ENCODE results near the gene RFWD3. TPM values are rescaled to one million over a fixed set of nuclear protein-coding genes. Genes with fewer than 3 reads are reported as not detected.

Gene RFWD3
- total RNA-seq, 4 donors from 2014 or later = 6.8 to 13.3 (median 10.1) TPM

DNA sequence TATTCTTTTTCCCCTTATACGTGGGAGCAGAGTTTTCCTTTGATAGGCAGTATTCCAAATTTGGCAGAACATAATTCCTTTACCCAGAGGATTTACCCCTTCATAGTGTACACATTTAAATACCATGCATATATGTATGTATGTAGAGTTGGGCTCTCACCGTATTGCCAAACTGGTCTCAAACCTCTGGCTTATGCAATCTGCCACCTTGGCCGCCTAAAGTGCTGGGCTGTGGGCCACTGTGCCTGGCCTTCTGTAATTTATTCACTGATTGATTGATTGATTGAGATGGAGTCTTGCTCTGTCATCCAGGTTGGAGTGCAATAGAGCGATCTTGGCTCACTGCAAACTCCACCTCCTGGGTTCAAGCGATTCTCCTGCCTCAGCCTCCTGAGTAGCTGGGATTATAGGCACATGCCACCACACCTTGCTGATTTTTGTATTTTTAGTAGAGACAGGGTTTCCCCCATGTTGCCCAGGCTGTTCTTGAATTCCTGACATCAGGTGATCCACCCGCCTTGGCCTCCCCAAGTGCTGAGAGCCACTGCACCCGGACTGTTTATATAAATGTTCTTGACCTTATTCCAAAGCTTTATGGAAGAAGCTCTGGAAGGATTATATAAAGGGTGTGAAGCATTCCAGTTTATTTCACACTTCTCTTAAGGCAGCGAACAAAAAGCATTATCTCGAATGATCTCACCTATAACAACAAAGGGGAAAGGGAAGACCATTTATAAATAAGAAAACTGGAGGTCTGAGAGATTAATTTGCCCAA is 74.6 kb downstream of the RFWD3 start:
- intact Hi-C loops (cut with DNase I) = no loop called here
- TF ChIP-seq POLR2AphosphoS5 (IDR thresholded peaks at IDR 0.05) = no peak
- TF ChIP-seq POLR2A (IDR thresholded peaks at IDR 0.05; ENCODE audit: low read depth) = no peak
- TF ChIP-seq, protein P1, sequence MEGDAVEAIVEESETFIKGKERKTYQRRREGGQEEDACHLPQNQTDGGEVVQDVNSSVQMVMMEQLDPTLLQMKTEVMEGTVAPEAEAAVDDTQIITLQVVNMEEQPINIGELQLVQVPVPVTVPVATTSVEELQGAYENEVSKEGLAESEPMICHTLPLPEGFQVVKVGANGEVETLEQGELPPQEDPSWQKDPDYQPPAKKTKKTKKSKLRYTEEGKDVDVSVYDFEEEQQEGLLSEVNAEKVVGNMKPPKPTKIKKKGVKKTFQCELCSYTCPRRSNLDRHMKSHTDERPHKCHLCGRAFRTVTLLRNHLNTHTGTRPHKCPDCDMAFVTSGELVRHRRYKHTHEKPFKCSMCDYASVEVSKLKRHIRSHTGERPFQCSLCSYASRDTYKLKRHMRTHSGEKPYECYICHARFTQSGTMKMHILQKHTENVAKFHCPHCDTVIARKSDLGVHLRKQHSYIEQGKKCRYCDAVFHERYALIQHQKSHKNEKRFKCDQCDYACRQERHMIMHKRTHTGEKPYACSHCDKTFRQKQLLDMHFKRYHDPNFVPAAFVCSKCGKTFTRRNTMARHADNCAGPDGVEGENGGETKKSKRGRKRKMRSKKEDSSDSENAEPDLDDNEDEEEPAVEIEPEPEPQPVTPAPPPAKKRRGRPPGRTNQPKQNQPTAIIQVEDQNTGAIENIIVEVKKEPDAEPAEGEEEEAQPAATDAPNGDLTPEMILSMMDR (IDR thresholded peaks at IDR 0.05) = no peak
- TF ChIP-seq EP300 (IDR thresholded peaks at IDR 0.05) = no peak
- no peak for DNase-seq (ENCODE audit: extremely low spot score)
- WGBS = 63% methylated on average over 9 of the region's 9 CpGs
- Histone ChIP-seq H3K36me3 (peaks cover 0 to 10% (median 3%) of the 10 kb centered on the region in 4 donors), H3K4me3 (no peak overlapping the region), H3K4me1 (peaks cover 7 to 38% (median 25%) of the 10 kb centered on the region in 4 donors), H3K27me3 (no peaks in the 10 kb centered on the region), H3K27ac (replicated peaks in 1 of 4) (no peak overlapping the region), H3K9me3 (no peaks in the 10 kb centered on the region)

DNA sequence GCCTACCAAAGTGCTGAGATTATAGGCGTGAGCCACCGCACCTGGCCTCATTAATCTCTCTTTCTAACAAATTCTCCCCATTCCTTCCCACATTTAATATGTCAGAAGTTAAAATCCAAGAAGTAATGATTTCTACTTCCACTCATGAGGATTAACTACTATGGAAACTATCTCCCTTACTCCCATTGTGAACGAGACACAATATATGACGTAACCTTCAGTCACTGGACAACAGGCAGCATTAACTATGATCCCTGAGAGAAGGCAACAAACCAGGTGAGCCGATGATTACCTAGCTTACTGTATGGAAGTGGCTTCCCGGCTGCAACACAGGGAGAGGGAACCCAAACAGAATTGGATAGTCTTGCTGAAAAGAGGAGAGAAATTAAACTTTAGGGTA is 79.7 kb downstream of the RFWD3 start:
- H3K4me1 ChIP-seq = peaks cover 5 to 30% (median 24%) of the 10 kb centered on the region in 4 donors
- TF ChIP-seq EP300 (IDR thresholded peaks at IDR 0.05) = no peak
- no peak for TF ChIP-seq POLR2A (IDR thresholded peaks at IDR 0.05; ENCODE audit: low read depth)
- no peak for TF ChIP-seq POLR2AphosphoS5 (IDR thresholded peaks at IDR 0.05)
- TF ChIP-seq, protein P1 (IDR thresholded peaks at IDR 0.05) = no peak
- no peak overlapping the region for H3K27ac ChIP-seq (replicated peaks in 1 of 4)
- no peak overlapping the region for H3K4me3 ChIP-seq
- 81% methylated on average over 6 of the region's 6 CpGs for WGBS
- no peak for DNase-seq (ENCODE audit: extremely low spot score)
- no peaks in the 10 kb centered on the region for H3K9me3 ChIP-seq
- H3K27me3 ChIP-seq = no peaks in the 10 kb centered on the region
- intact Hi-C loops (cut with DNase I) = no loop called here
- H3K36me3 ChIP-seq = peaks cover 0 to 3% (median 0%) of the 10 kb centered on the region in 4 donors

DNA sequence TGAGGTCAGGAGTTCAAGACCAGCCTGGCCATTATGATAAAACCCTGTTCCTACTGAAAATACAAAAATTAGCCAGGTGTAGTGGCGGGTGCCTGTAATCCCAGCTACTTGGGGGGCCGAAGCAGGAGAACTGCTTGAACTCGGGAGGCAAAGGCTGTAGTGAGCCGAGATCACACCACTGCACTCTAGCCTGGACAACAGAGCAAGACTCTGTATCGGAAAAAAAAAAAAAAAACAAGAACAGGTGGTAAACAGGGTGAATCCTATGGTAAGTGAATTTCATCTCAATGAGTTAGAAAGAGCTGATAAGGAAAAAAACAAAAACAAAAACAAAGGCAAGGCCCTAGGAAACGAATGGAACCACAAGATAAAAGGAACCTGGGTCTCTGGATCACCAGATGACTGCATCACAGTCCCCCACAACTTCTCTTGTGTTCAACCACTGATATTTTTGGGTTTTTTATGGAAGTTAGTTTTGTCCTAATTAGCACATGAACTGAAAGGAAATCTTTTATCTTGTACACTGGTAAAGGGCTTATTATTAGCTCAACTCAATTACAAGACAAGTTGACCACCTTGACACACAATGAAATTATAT is 80.7 kb downstream of the RFWD3 start:
- intact Hi-C loops (cut with DNase I) = no loop called here
- Histone ChIP-seq H3K4me1 (peaks cover 7 to 35% (median 26%) of the 10 kb centered on the region in 4 donors), H3K4me3 (no peak overlapping the region), H3K36me3 (peaks cover 0 to 3% (median 0%) of the 10 kb centered on the region in 4 donors), H3K9me3 (no peaks in the 10 kb centered on the region), H3K27me3 (no peaks in the 10 kb centered on the region), H3K27ac (replicated peaks in 1 of 4) (no peak overlapping the region)
- DNase-seq (ENCODE audit: extremely low spot score) = no peak
- TF ChIP-seq POLR2A (IDR thresholded peaks at IDR 0.05; ENCODE audit: low read depth) = no peak
- TF ChIP-seq, protein P1 (IDR thresholded peaks at IDR 0.05) = no peak
- TF ChIP-seq EP300 (IDR thresholded peaks at IDR 0.05) = no peak
- TF ChIP-seq POLR2AphosphoS5 (IDR thresholded peaks at IDR 0.05) = no peak
- 87% methylated on average over 6 of the region's 6 CpGs for WGBS

DNA sequence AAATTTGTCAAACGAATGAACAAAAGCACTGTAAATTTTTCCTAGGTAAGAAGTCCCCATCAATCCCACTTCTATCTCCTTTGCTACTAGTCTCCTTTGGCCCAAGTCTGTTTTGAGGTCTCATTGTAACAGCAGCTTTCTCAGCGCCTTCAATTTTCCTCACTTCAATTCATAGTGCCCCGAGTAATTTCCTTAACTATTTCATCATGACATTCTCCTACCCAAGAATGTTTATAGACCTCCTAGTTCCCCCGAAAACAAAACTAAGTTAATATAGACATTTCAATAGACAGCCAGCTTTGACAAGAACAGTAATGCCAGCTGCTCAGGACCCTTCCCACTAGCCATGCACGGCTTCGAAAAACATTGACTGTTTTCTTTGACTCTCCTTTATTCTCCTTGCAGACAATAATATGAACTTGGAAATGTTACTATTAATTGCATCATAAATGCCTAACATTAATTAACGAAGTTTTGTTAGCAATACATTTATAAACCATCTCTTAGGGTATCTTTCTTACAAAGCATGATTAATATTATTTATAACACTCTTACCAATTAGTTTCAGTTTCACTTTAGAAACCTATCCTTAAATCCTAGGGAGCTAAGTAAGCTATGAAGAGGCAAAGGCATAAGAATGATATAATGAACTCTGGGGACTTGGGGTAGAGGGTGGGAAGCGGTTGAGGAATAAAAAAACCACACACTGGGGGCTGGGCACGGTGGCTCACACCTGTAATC is 82.6 kb downstream of the RFWD3 start:
- H3K36me3 ChIP-seq = peaks cover 0 to 3% (median 0%) of the 10 kb centered on the region in 4 donors
- H3K27me3 ChIP-seq = no peaks in the 10 kb centered on the region
- H3K27ac ChIP-seq (replicated peaks in 1 of 4) = no peak overlapping the region
- no peak for DNase-seq (ENCODE audit: extremely low spot score)
- WGBS = 87% methylated on average over 9 of the region's 9 CpGs
- no peaks in the 10 kb centered on the region for H3K9me3 ChIP-seq
- intact Hi-C loops (cut with DNase I) = no loop called here
- H3K4me1 ChIP-seq = peaks cover 15 to 38% (median 32%) of the 10 kb centered on the region in 4 donors
- TF ChIP-seq POLR2AphosphoS5 (IDR thresholded peaks at IDR 0.05) (no peak), POLR2A (IDR thresholded peaks at IDR 0.05; ENCODE audit: low read depth) (no peak)
- no peak overlapping the region for H3K4me3 ChIP-seq

DNA sequence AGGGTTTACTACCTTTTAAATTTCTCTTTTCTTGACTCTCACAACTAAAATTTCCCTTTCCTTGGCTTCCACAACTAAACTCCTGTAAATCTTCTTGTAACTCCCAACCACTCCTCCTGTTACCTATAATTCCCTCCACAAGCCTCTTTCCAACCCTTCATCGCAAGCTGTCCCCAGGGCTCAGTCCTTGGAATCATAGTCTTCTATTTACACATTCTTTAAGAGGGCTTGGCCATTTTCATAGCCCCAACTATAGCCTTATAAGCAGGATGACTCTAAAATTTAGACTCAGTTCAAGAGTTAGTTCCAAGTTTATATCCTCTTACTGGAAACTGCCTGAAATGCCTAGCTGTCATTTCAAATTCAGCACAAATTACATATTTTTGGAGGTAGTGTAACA is 83.7 kb downstream of the RFWD3 start:
- Histone ChIP-seq H3K36me3 (no peaks in the 10 kb centered on the region), H3K27me3 (no peaks in the 10 kb centered on the region), H3K4me3 (no peak overlapping the region), H3K9me3 (no peaks in the 10 kb centered on the region), H3K27ac (replicated peaks in 1 of 4) (no peak overlapping the region), H3K4me1 (peaks cover 22 to 48% (median 34%) of the 10 kb centered on the region in 4 donors)
- DNase-seq (ENCODE audit: extremely low spot score) = no peak
- 97% methylated on average over 1 of the region's 1 CpG for WGBS
- TF ChIP-seq POLR2A (IDR thresholded peaks at IDR 0.05; ENCODE audit: low read depth) (no peak), POLR2AphosphoS5 (IDR thresholded peaks at IDR 0.05) (no peak), EP300 (IDR thresholded peaks at IDR 0.05) (no peak)
- TF ChIP-seq, protein P1 (IDR thresholded peaks at IDR 0.05) = no peak
- intact Hi-C loops (cut with DNase I) = no loop called here
